Right lobe of liver (tissue), 4 donors: ENCODE measurements around the gene KCTD15.

Source experiments
- CTCF ChIP-seq, 4 donors: fragments of 200-600 bp in 3 of 4; fragments of 450-650 bp in 1 of 4; IDR thresholded peaks; one replicate each; pipeline versions ENCODE4 v1.5.1 to v1.8.0; 2016 to 2022; ENCODE audit warnings: antibody characterized with exemption in 4 of 4, mild to moderate bottlenecking in 2 of 4
- POLR2A ChIP-seq: fragments of 450-650 bp; IDR thresholded peaks from one replicate; pipeline ENCODE4 v1.6.1; 2017; ENCODE audit warnings: antibody characterized with exemption, mild to moderate bottlenecking
- donor health status: DM: no; HTN: no; CAD: no.
- donor health status: DM: no; HTN: no; CAD: no.
- donor health status: DM: no; HTN: yes; CAD: no.

GRCh38 chr19:33747273-33747672 lies 49.4 kb upstream of the KCTD15 start:
- no peak for TF ChIP-seq CTCF (IDR thresholded peaks at IDR 0.05)
- no peak for TF ChIP-seq POLR2A
